ENCODE measurements around the gene SELENOF.

- TF ChIP-seq POLR2AphosphoS5 (IDR thresholded peaks at IDR 0.05) (peak in 2 of 3 donors; percentile 21 to 58), EP300 (IDR thresholded peaks at IDR 0.05; ENCODE audit: low read depth) (no peak), CTCF (IDR thresholded peaks at IDR 0.05) (no peak)
These were observed at the start of gene SELENOF for GRCh38 chr1:86913896-86914600.
